ENCODE results near the gene AP3B1. TPM values are rescaled to one million over a fixed set of nuclear protein-coding genes. Genes with fewer than 3 reads are reported as not detected.
"Not testable (repeated sequence)": the region's sequence is repeated elsewhere in the genome, so short reads cannot be mapped to it uniquely, and the experiment has no call there.

The AP3B1 gene
- total RNA-seq, 1 experiment from 2014 or later: 64.6 TPM

- DNase-seq (ENCODE audit: low read depth): no peak
Measured at GRCh38 chr5:78245136-78245535, 49.4 kb downstream of the AP3B1 start.

GRCh38 chr5:78243639-78244038, 50.9 kb downstream of the AP3B1 start:
- peak; percentile 42 for DNase-seq (ENCODE audit: low read depth)

GRCh38 chr5:78243091-78243490, 51.4 kb downstream of the AP3B1 start:
- no peak for DNase-seq (ENCODE audit: low read depth)

GRCh38 chr5:78242001-78242400, 52.5 kb downstream of the AP3B1 start:
- DNase-seq (ENCODE audit: low read depth): no peak

GRCh38 chr5:78237911-78238310, 56.6 kb downstream of the AP3B1 start:
- DNase-seq (ENCODE audit: low read depth): no peak

- DNase-seq (ENCODE audit: low read depth): no peak
Measured at GRCh38 chr5:78236046-78236445, 58.5 kb downstream of the AP3B1 start.

GRCh38 chr5:78235289-78235688, 59.2 kb downstream of the AP3B1 start:
- peak; percentile 31 for DNase-seq (ENCODE audit: low read depth)

GRCh38 chr5:78234804-78235203, 59.7 kb downstream of the AP3B1 start:
- DNase-seq (ENCODE audit: low read depth): no peak

- no peak for DNase-seq (ENCODE audit: low read depth)
Measured at GRCh38 chr5:78232163-78232562, 62.3 kb downstream of the AP3B1 start.

GRCh38 chr5:78224358-78224757, 70.1 kb downstream of the AP3B1 start:
- no peak for DNase-seq (ENCODE audit: low read depth)

GRCh38 chr5:78221964-78222451, 72.5 kb downstream of the AP3B1 start:
- no peak for DNase-seq (ENCODE audit: low read depth)

- no peak for DNase-seq (ENCODE audit: low read depth)
Measured at GRCh38 chr5:78221467-78221866, 73.0 kb downstream of the AP3B1 start.

- DNase-seq (ENCODE audit: low read depth): no peak
Measured at GRCh38 chr5:78215972-78216371, 78.5 kb downstream of the AP3B1 start.

- no peak for DNase-seq (ENCODE audit: low read depth)
Measured at GRCh38 chr5:78215565-78215964, 78.9 kb downstream of the AP3B1 start.

- no peak for DNase-seq (ENCODE audit: low read depth)
Measured at GRCh38 chr5:78213799-78214198, 80.7 kb downstream of the AP3B1 start.

GRCh38 chr5:78211052-78211451, 83.4 kb downstream of the AP3B1 start:
- DNase-seq (ENCODE audit: low read depth): no peak

- peak; percentile 12 for DNase-seq (ENCODE audit: low read depth)
Measured at GRCh38 chr5:78204241-78204640, 90.3 kb downstream of the AP3B1 start.

- DNase-seq (ENCODE audit: low read depth): no peak
Measured at GRCh38 chr5:78203815-78204214, 90.7 kb downstream of the AP3B1 start.

- no peak for DNase-seq (ENCODE audit: low read depth)
Measured at GRCh38 chr5:78190402-78190801, 104.1 kb downstream of the AP3B1 start.

GRCh38 chr5:78188681-78189080, 105.8 kb downstream of the AP3B1 start:
- DNase-seq (ENCODE audit: low read depth): not testable (repeated sequence)

GRCh38 chr5:78187172-78187571, 107.3 kb downstream of the AP3B1 start:
- DNase-seq (ENCODE audit: low read depth): no peak

- DNase-seq (ENCODE audit: low read depth): no peak
Measured at GRCh38 chr5:78182838-78183237, 111.7 kb downstream of the AP3B1 start.

- DNase-seq (ENCODE audit: low read depth): no peak
Measured at GRCh38 chr5:78178356-78178755, 116.1 kb downstream of the AP3B1 start.

- DNase-seq (ENCODE audit: low read depth): not testable (repeated sequence)
Measured at GRCh38 chr5:78170335-78170734, 124.2 kb downstream of the AP3B1 start.

Measured in LHCN-M2 (cell line).